GM19324 (cell line): ENCODE measurements around the gene PTPRQ.

ENCODE experiments used
- ATAC-seq: cut with Tn5 transposase; IDR thresholded peaks from one replicate; pipeline ENCODE4 v1.9.1; 2021; ENCODE audit warnings: mild to moderate bottlenecking, moderate library complexity; ENCODE audit not compliant: unreplicated experiment, low FRiP score

The PTPRQ gene

DNA sequence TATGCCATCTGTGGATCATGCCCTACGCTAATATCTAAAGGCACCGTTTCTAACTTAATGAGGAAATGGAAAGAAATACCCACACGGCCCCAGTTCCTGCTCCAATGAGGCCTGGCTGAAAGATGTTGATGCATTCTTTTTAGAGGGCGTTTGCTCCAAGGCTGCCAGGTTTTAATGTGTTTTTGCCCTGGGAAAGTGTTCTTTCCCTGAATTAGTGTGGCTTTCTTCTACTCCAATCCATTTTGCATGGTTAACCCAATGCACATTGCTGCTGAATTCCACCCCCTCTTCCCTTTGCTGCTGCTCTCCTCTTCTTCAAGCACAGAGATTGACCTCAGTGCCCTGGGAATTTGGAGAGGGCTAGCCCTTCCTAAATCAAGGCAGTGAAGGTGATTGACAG, 273.8 kb downstream of the PTPRQ start:
- ATAC-seq = no peak

- no peak for ATAC-seq
Measured at GRCh38 chr12:80720516-80720915, 276.5 kb downstream of the PTPRQ start.

DNA sequence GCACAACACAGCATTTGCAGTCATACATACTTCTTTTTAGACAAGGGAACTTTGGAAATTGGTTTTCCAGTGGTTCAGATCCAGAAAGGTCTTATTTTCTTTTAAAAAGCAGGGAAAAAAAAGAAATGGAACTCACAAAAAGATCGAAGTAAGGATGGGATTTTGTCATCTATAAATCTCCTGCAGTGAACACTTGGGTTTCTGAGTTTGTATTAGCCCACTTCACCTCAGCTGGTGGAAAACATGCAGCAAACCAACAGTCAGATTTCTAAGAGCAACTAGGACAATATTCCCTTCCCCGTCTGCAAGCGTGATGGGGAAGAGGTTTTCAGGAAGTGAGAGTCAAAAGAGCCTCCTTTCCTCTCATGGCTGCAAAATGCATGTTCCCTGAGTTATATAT, 277.3 kb downstream of the PTPRQ start:
- no peak for ATAC-seq
